ENCODE measurements around the gene ZFHX3.

- TF ChIP-seq CTCF (IDR thresholded peaks at IDR 0.05) (no peak), POLR2A (IDR thresholded peaks at IDR 0.05) (no peak)
These were observed 221.9 kb downstream of the ZFHX3 start for GRCh38 chr16:72825912-72826621.

Data from ovary (tissue), 3 donors.